Pancreas (tissue), 10 donors: ENCODE data around the gene AP3B1. TPM values are rescaled to one million over a fixed set of nuclear protein-coding genes. Genes with fewer than 3 reads are reported as not detected.
A peak's percentile ranks its signal among the peaks of the same experiment; 100 is the strongest.

ENCODE experiments used
- ATAC-seq, 4 donors: fragments of 200-7000 bp; cut with Tn5 transposase; one replicate each; pipeline versions ENCODE4 v1.8.0 to v1.9.1; 2020; ENCODE audit warnings: mild to moderate bottlenecking in 4 of 4, moderate library complexity in 4 of 4
- DNase-seq, 6 donors: peaks; one replicate each; pipeline ENCODE4 v3.0.0-alpha.2; 2020
- FAIRE-seq: peaks from 2 replicates; lab custom pipeline; 2012; peaks lifted over from hg19 to GRCh38; lab: Jason Lieb, UNC
- H3K27ac ChIP-seq, 4 donors: fragments of 200-600 bp; sonication (generic); 1 replicate in 3 of 4; 2 replicates in 1 of 4; pipeline versions ENCODE4 v1.5.0 to v1.8.0; 2020
- H3K27me3 ChIP-seq, 4 donors: fragments of 200-600 bp; one replicate each; pipeline ENCODE4 v1.8.0; 2021
- H3K36me3 ChIP-seq, 3 donors: fragments of 200-600 bp; sonication (generic) in 1 of 3; one replicate each; pipeline versions ENCODE4 v1.5.0 to v1.8.0; 2020 to 2021
- H3K4me1 ChIP-seq, 3 donors: fragments of 200-600 bp; one replicate each; pipeline ENCODE4 v1.8.0; 2021
- H3K4me3 ChIP-seq, 4 donors: fragments of 200-600 bp; sonication (generic) in 2 of 4; one replicate each; pipeline versions ENCODE4 v1.5.0 to v1.8.0; 2020 to 2021
- H3K9me3 ChIP-seq, 4 donors: fragments of 200-600 bp; one replicate each; pipeline ENCODE4 v1.8.0; 2021
- WGBS, 2 donors: extraction: QIAGEN DNeasy Blood & Tissue Kit; methylation state at CpG; one replicate each; pipeline ENCODE4 v1.1.7; 2013; 5-methylcytosine and 5-hydroxymethylcytosine counted together
- intact Hi-C, 3 donors: fragments of 100-400 bp; cut with DNase I; formaldehyde crosslinking; loops; one replicate each; pipeline versions ENCODE4 v1.11.1 to v1.14.2; 2022
- polyA plus RNA-seq, 2 donors: library from polyadenylated mRNA; stranded (reverse); fragments of 200-250 nt; gene quantifications; one replicate each; pipeline ENCODE4 v1.2.3, GENCODE V29; 2013
- total RNA-seq, 6 donors: library from RNA; stranded (reverse); fragmentation: NEBNext Ultra II Directional in 4 of 6; extraction: Animal tissue kit (Norgen Biotek cat#: 25700) in 4 of 6; gene quantifications; one replicate each; pipeline versions ENCODE4 v1.2.1 to v1.2.4, GENCODE V29; 2021 to 2023
- TF ChIP-seq, protein P1 (sequence below), 4 donors: fragments of 200-600 bp; sonication (generic) in 3 of 4; IDR thresholded peaks; one replicate each; pipeline versions ENCODE4 v1.5.0 to v1.8.0; 2021; ENCODE audit warnings: antibody characterized with exemption in 4 of 4
- donor health status: healthy with polysubstance abuse.
- donor health status: DM: no; HTN: no; CAD: no; lungs with moderate emphysema.
- donor health status: DM: no; HTN: no; CAD: no.
- donor health status: control.
- donor health status: control.
- donor health status: Bipolar disorder and iron deficiency.
- donor health status: DM: yes; HTN: yes; CAD: no.
- donor health status: DM: no; HTN: no; CAD: no.
- donor health status: DM: no; HTN: no; CAD: no.
- donor health status: DM: yes; HTN: yes; CAD: no.

AP3B1 gene
- total and polyA plus RNA-seq, 8 donors: 11.9 to 26.0 (median 18.2) TPM

DNA sequence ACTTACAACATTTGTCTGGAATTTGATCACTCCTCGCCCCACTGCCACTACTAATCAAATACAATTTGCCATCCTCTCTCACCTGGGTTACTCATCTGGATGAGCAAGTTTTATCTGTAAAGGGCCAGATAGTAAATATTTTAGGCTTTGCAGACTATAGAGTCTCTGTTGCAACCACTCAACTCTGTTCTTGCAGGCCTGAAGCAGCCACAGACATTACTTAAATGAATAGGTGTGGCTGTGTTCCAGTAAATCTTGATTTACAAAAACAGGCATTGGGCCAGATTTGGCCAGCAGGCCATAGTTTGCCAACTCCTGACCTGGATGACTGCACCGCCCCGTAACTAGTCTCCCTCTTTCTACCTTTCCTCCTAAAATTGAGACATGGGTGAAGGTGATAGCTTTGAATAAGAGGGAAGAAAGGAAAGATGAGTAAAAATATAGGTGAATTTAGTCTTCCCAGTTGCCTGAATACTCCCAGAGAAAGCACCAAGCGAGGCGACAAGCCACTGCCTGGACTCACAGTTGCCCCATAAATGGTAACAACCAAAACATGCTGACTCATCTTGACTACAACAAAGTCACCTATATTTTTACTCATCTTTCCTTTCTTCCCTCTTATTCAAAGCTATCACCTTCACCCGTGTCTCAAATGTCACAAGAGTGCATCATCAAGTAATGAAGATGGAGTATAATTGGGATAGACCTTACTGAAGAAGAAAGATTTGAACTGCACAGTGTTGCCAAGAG is 33.4 kb upstream of the AP3B1 start:
- intact Hi-C loops: no loop called here
- FAIRE-seq: no peak
- H3K4me3 ChIP-seq: no peak overlapping the region
- no peaks in the 10 kb centered on the region for H3K36me3 ChIP-seq
- no peaks in the 10 kb centered on the region for H3K4me1 ChIP-seq
- no peaks in the 10 kb centered on the region for H3K9me3 ChIP-seq
- H3K27me3 ChIP-seq: no peaks in the 10 kb centered on the region
- DNase-seq: peak in 3 of 6 donors; percentile 12 to 34 (median 16)
- WGBS, 2 donors: 59 to 65% methylated on average over 6 of the region's 6 CpGs
- TF ChIP-seq, protein P1, sequence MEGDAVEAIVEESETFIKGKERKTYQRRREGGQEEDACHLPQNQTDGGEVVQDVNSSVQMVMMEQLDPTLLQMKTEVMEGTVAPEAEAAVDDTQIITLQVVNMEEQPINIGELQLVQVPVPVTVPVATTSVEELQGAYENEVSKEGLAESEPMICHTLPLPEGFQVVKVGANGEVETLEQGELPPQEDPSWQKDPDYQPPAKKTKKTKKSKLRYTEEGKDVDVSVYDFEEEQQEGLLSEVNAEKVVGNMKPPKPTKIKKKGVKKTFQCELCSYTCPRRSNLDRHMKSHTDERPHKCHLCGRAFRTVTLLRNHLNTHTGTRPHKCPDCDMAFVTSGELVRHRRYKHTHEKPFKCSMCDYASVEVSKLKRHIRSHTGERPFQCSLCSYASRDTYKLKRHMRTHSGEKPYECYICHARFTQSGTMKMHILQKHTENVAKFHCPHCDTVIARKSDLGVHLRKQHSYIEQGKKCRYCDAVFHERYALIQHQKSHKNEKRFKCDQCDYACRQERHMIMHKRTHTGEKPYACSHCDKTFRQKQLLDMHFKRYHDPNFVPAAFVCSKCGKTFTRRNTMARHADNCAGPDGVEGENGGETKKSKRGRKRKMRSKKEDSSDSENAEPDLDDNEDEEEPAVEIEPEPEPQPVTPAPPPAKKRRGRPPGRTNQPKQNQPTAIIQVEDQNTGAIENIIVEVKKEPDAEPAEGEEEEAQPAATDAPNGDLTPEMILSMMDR (IDR thresholded peaks at IDR 0.05): no peak
- ATAC-seq: peak in 3 of 4 donors; percentile 40 to 74 (median 60)
- no peak overlapping the region for H3K27ac ChIP-seq

DNA sequence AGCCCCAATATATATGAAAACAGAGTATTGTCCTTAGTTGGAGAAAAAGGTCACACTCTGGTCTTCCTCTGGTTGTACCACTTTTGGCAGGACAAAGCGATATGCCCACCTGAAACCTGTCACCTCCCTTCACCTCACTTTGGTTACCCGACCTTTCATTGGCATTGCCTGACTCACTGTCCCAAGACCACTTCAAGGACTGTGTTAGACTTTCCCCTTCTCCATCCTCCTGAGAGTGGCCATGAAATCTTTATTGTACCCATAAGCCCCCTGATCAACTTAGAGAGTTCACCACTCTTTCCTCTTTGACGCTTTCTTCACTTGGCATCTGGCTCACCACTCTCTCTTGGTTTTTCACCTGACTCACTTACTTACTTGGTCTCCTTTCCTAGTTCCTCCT is 32.4 kb upstream of the AP3B1 start:
- FAIRE-seq: no peak
- H3K9me3 ChIP-seq: no peaks in the 10 kb centered on the region
- WGBS, 2 donors: 95 to 96% methylated on average over 3 of the region's 3 CpGs
- H3K4me3 ChIP-seq: no peak overlapping the region
- TF ChIP-seq, protein P1 (IDR thresholded peaks at IDR 0.05): no peak
- intact Hi-C loops: no loop called here
- DNase-seq: no peak
- H3K36me3 ChIP-seq: no peaks in the 10 kb centered on the region
- H3K27me3 ChIP-seq: no peaks in the 10 kb centered on the region
- H3K27ac ChIP-seq: no peak overlapping the region
- no peaks in the 10 kb centered on the region for H3K4me1 ChIP-seq
- no peak for ATAC-seq

DNA sequence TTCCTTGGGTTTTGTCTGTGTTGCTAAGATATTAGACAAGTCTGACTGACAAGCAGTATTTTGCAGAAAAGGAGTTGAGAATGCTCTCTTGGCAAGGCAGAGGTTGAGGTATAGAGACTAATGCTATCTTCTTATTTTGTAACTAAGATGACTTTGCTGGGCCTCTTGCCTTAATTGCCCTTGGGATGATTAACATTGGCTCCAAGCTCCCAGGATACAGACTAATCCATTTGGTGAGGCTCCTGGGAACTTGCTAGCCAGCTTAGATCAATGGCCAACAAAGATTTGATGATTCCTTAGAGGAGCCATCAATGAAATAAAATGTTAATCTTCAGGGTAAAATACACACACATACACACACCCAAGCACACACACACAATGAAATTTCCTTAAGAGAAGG is 28.7 kb upstream of the AP3B1 start:
- TF ChIP-seq, protein P1 (IDR thresholded peaks at IDR 0.05): no peak
- Histone ChIP-seq H3K27ac (no peak overlapping the region), H3K9me3 (no peaks in the 10 kb centered on the region), H3K27me3 (no peaks in the 10 kb centered on the region), H3K4me3 (no peak overlapping the region), H3K4me1 (no peaks in the 10 kb centered on the region), H3K36me3 (no peaks in the 10 kb centered on the region)
- no peak for FAIRE-seq
- DNase-seq: no peak
- intact Hi-C loops: no loop called here
- ATAC-seq: no peak

DNA sequence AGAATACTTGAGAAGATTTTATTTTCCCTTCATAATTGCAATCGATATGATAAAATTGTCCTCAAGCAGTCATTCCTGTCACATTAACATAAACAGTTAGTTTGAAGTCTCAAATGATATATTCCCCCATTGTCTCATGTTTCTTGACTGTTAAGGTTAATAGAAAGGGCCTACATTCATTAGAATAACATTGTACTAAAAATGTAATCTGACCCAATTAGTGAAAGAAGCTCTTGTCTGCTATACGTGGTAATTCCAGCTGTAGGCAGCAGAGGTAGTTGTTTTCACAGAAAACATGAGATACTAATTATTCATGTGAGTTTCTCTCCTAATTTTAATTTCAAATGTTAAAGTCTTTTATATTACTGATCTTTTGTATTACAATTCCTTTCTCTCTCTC is 25.9 kb upstream of the AP3B1 start:
- no peak for FAIRE-seq
- Histone ChIP-seq H3K9me3 (no peaks in the 10 kb centered on the region), H3K4me3 (no peak overlapping the region), H3K27me3 (no peaks in the 10 kb centered on the region), H3K36me3 (no peaks in the 10 kb centered on the region), H3K27ac (no peak overlapping the region), H3K4me1 (no peaks in the 10 kb centered on the region)
- intact Hi-C loops: no loop called here
- peak in 3 of 4 donors; percentile 57 to 60 (median 59) for ATAC-seq
- DNase-seq: no peak
- TF ChIP-seq, protein P1 (IDR thresholded peaks at IDR 0.05): peak in 2 of 4 donors; percentile 26 to 41
- 36 to 44% methylated on average over 2 of the region's 2 CpGs for WGBS, 2 donors

DNA sequence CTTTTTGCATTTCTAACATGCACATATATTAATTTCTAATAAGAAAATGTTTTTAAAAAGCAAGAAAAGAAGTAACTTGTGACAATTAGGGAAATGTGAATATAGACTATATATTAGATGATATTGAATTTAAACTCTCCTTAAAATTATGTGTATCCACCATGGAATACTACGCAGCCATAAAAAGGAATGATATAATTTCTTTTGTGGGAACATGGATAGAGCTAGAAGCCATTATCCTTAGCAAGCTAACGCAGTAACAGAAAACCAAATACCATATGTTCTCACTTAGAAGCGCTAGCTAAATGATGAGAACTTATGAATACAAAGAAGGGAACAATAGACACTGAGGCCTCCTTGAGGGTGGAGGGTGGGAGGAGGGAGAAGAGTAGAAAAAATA is 23.8 kb upstream of the AP3B1 start:
- Histone ChIP-seq H3K4me3 (no peak overlapping the region), H3K36me3 (no peaks in the 10 kb centered on the region), H3K27ac (no peak overlapping the region), H3K4me1 (no peaks in the 10 kb centered on the region), H3K9me3 (no peaks in the 10 kb centered on the region), H3K27me3 (no peaks in the 10 kb centered on the region)
- DNase-seq (no peak), ATAC-seq (no peak), FAIRE-seq (no peak)
- TF ChIP-seq, protein P1 (IDR thresholded peaks at IDR 0.05): no peak
- WGBS, 2 donors: 90 to 92% methylated on average over 3 of the region's 3 CpGs
- intact Hi-C loops: no loop called here
